PC-9 (cell line): ENCODE measurements around the gene CHFR.

Experiments used
- CTCF ChIP-seq: fragments of 200-600 bp; sonication (generic); conservative IDR thresholded peaks from 2 replicates; pipeline ENCODE4 v1.6.1; 2017; ENCODE audit warnings: mixed run types, antibody characterized with exemption, mild to moderate bottlenecking, moderate library complexity
- EZH2 ChIP-seq: fragments of 200-600 bp; sonication (generic); IDR thresholded peaks from 2 replicates; pipeline ENCODE4 v1.8.0; 2017; ENCODE audit warnings: antibody characterized with exemption, low read depth

- TF ChIP-seq CTCF (no peak), EZH2 (no peak)
These were observed 11.6 kb upstream of the CHFR start for GRCh38 chr12:132899033-132899432.
